HL-60/S4 treated with retinoic acid at 250 ng/mL for 4 days and 3 days (cell line): ENCODE data around the gene ATCAY.
"Not testable (repeated sequence)": the region's sequence is repeated elsewhere in the genome, so short reads cannot be mapped to it uniquely, and the experiment has no call there.

ENCODE experiments used
- in situ Hi-C: fragments of 300-500 bp; cut with MboI; formaldehyde crosslinking; loops from 2 replicates; pipeline ENCODE4 v1.7.0; 2022; ENCODE audit warnings: low sequenced_read_pairs

The ATCAY gene

DNA sequence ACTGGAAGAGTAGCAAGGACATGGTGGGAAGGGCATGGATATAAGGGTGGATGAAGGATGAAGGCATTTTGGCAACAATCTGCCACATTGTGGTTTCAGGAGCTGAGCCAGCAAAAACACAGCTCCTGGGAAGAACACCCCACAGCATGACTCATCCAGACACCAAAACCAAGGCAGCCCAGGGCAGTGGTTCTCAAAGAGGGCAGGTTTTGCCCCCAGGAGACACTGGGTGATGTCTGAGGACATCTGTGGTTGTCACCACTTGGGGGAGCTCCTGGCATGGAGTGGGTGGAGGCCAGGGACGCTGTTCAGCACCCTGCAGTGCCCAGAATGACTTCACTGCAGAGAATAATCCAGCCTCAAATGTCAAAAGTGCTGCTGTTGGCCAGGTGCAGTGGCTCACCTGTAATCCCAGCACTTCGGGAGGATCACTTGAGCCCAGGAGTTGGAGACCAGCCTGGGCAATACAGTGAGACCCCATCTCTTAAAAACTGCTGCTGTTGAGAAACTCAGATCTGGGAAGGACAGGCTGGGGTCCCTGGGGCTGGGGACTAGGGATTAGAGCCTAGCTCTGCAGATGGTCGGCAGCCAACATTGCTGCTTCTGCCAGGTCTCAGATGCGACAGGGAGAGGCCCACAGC is 27.8 kb upstream of the ATCAY start:
- in situ Hi-C loops: loop anchor here (25.0 kb wide), 1 partner anchor 360 kb away; no protein-coding TSS in a partner anchor

DNA sequence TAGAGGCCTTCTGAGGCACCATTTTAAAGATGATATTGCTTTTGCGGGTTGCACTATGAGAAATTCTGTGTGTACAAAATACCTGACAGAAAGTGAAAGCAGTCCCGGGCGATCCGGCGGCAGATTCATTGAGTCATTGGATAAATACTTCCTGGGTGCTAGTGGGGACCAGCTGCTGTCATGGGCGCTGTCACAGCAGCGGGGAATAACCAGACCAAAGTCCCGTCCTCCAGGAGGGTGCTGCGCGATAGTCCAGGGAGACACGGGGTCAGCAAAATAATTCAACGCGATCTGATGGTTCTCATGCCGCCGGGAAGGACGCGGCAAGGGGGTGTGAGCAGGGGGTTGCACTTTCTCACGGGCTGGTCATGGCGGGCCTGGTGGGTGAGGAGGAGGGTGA is 25.2 kb upstream of the ATCAY start:
- in situ Hi-C loops: loop anchor here (25.0 kb wide), 1 partner anchor 357 kb away; no protein-coding TSS in a partner anchor

DNA sequence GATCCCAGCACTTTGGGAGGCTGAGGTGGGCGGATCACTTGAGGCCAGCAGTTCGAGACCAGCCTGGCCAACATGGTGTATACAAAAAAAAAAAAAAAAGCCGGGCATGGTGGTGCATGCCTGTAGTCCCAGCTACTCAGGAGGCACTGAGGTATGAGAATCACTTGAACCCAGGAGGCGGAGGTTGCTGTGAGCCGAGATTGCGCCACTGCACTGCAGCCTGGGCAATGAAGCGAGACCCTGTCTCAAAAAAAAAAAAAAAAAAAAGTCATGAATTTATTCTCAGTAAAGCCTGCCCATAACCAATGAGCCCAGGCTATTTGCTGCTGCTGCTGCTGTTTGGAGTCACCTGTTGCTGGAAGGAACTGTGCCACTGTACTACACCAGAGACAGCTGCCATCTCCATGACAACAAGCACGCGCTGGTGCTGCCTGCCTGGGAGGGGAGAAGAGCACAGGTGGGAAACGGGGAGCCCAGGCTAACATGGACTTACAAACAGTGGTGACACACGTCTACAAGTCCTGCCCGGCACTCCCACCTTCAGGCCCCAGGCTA is 23.0 kb upstream of the ATCAY start:
- in situ Hi-C loops: loop anchor here (25.0 kb wide), 1 partner anchor 355 kb away; no protein-coding TSS in a partner anchor

GRCh38 chr19:3860499-3860898 is 20.0 kb upstream of the ATCAY start:
- in situ Hi-C loops: loop anchor here (25.0 kb wide), 1 partner anchor 352 kb away; no protein-coding TSS in a partner anchor

DNA sequence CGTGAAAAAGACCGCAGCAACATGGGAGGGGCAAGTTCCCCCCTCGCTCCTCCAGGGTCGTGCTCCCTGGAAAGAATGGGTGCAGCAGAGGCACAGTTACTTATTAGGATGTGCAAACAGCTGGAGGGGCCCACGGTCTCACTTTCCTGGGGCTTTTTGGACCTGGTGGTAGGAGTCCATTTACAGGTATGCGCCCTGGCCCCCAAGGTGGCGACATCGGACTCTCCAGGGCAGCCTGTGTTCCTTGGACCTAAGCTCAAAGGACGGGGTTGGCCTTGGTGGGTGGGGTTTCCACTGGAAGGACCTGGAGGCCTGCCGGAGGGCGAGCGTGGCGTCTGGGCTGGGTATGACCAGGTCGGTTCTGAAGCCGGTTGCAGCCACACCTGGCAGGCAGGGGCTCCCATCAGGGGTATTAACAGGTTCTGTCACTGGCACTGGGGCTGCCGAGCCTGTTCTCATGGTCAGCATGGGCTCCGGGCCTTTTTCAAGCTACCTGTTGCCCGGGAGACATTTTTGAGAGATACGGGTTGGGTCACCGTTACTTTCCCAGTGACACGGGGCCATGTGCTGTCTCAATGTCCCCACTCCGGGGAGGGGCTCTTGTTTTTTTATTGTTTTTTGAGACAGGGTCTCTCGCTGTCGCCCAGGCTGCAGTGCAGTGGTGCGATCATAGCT is 17.5 kb upstream of the ATCAY start:
- in situ Hi-C loops: loop anchor here (25.0 kb wide), 1 partner anchor 349 kb away; no protein-coding TSS in a partner anchor

GRCh38 chr19:3863648-3864047 is 16.8 kb upstream of the ATCAY start:
- in situ Hi-C loops: loop anchor here (25.0 kb wide), 1 partner anchor 349 kb away; no protein-coding TSS in a partner anchor

- in situ Hi-C loops: loop anchor here (25.0 kb wide), 1 partner anchor 345 kb away; no protein-coding TSS in a partner anchor
These were observed 13.4 kb upstream of the ATCAY start for GRCh38 chr19:3866910-3867638.

GRCh38 chr19:3867971-3868769 is 12.3 kb upstream of the ATCAY start:
- in situ Hi-C loops: loop anchor here (25.0 kb wide), 1 partner anchor 344 kb away; no protein-coding TSS in a partner anchor

DNA sequence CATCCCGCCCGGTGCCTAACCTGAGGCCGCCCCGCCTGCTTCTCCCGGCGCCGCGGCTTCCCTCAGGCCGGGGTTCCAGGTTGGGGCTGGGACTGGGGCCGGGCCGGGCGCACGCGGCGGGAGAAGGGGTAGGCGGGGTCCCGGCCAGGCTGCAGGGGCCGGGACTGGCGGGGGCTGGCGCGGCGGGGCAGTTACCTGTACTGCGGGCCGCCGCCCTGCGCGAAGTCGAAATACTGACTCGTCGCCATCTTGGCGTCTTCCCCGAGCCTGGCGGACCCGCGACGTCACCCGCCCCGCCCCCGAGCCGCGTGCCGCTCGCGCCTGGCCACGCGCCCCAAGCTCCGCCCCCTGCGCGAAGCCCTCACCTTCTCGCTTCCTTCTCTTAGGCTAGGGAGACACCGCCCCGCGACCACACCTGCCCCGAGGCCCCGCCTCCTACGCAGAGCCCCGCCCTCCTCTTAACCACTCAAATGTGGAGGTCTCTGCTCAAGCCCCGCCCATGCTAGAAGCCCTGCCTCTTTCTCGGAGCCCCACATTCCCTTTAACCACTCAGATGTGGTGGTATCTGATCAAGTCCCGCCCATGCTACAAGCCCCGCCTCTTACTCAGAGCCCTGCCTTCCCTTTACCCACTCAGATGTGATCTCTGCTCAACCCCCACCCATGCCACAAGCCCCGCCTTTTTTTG is 11.6 kb upstream of the ATCAY start, which contains the start of gene ZFR2:
ZFR2 (minus strand) TSS at position 269 of the 687 bp plus-strand sequence; CDS start at position 248, 21 bp downstream.
- in situ Hi-C loops: loop anchor here (25.0 kb wide), 1 partner anchor 343 kb away; no protein-coding TSS in a partner anchor

- in situ Hi-C loops: loop anchor here (25.0 kb wide), 1 partner anchor 339 kb away; no protein-coding TSS in a partner anchor
These were observed 7.3 kb upstream of the ATCAY start for GRCh38 chr19:3873151-3873550.

- in situ Hi-C loops: loop anchor here (25.0 kb wide), 1 partner anchor 338 kb away; no protein-coding TSS in a partner anchor
These were observed 5.8 kb upstream of the ATCAY start for GRCh38 chr19:3874695-3875094.

- in situ Hi-C loops: no loop called here
These were observed 829 bp upstream of the ATCAY start for GRCh38 chr19:3879656-3880055.

GRCh38 chr19:3881272-3882040 is 971 bp downstream of the ATCAY start:
- in situ Hi-C loops: no loop called here

- in situ Hi-C loops: no loop called here
These were observed 1.5 kb downstream of the ATCAY start for GRCh38 chr19:3882041-3882384.

DNA sequence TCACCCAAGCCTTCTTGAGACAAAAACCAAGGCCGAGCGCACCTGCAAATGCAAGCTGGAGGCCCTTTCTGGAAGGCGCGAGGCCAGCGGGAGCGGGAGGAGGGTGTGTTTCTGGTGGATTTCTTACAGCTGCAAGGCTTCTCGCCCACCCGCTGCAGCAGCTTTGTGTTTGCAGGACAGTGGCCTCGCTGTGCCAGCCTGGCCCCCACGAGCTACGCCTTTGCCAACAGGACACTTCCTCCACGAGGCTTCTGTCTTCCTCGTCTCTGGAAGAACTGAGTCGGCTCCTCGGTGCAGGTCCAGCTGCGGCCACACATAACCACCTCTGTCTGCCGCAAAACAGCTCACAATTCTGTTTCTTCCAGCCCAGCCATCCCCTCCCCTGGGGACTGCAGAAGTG is 10.1 kb downstream of the ATCAY start:
- in situ Hi-C loops: no loop called here

DNA sequence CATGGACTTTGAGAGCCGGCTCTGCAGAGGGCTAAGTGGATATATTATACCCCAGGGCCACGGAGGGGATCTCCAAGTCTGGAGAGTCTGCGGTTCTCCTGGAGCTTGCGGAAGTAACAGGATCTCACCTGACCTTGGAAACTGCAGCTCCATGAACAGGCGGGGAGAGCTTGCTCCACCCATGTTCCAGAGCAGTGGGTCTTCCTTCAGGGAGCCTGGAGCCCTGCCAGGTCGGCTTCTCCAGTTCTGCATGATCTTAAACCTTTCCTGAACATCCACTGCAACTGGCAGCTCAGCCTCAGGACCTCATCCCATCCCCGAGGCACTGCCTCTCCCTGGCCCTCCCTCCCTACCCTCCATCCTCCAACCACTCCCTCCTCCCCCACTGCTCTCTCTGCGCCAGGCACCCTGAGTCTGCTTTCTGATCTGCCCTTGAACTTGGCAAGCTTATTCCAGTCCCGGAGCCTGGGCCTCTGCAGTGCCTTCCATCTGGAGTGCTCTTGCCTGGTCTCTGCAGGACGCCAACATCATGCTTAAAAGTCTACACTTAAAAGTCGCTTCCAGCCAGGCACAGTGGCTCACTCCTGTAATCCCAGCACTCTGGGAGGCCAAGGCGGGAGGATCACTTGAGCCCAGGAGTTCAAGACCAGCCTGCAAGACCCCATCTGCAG is 13.2 kb downstream of the ATCAY start:
- in situ Hi-C loops: no loop called here

GRCh38 chr19:3894959-3895358 is 14.5 kb downstream of the ATCAY start:
- in situ Hi-C loops: not testable (repeated sequence)

DNA sequence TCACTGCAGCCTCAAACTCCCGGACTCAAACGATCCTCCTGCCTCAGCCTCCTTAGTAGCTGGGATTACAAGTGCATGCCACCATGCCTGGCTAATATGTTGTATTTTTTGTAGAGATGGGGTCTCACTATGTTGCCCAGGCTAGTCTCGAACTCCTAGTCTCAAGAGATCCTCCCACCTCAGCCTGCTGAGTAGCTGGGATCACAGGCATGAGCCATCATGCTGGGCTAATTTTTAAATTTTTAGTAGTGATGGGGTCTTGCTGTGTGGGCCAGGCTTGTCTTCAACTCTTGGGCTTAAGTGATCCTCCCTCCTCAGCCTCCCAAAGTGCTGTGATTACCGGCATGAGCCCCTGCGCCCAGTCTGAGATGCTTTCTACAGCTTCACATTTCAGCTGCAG is 15.3 kb downstream of the ATCAY start:
- in situ Hi-C loops: no loop called here
